ENCODE measurements around the gene KIAA1217.
A peak's percentile ranks its signal among the peaks of the same experiment; 100 is the strongest.

KIAA1217 gene

DNA sequence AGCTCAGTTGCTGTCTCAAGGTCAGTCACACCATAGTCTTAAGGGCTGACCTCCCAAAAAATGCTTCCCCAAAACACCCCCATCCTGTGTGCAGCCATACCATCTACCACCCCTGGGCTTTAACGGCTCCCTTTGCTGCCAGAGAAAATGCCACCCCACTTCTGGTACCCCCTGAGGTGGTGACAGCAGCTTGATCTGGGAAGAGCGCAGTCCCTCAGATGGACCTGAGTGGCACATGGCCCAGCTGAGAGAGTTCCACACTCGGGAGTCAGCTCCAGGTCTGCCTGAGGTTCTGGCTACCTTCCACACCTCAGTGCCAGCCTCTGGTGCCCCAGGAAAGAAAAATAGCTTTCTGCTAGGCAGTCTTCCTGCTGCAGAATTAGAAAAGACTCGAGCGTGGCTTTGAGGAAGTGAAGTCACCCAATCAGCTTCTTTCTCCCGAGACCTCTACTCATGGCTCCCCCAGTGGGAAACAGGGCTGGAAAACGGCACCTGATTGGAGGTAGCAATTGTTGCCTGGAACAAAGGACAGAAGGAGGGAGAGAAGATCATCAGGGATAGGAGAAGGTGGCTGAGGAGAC lies 363.0 kb downstream of the KIAA1217 start:
- Histone ChIP-seq H3K9ac (ENCODE audit: low read length) (no peak overlapping the region), H3K27me3 (replicated peaks; ENCODE audit: control insufficient read depth, insufficient read depth, low read length) (peaks cover 11% of the 10 kb centered on the region), H3K9me3 (ENCODE audit: control insufficient read depth, low read length) (no peaks in the 10 kb centered on the region), H3K4me3 (ENCODE audit: low read length) (no peak overlapping the region), H3K36me3 (ENCODE audit: control insufficient read depth, insufficient read depth, low read length, severe bottlenecking) (no peaks in the 10 kb centered on the region), H3K4me1 (ENCODE audit: control insufficient read depth, insufficient read depth, low read length) (no peaks in the 10 kb centered on the region)
- DNase-seq (ENCODE audit: low read depth): no peak

DNA sequence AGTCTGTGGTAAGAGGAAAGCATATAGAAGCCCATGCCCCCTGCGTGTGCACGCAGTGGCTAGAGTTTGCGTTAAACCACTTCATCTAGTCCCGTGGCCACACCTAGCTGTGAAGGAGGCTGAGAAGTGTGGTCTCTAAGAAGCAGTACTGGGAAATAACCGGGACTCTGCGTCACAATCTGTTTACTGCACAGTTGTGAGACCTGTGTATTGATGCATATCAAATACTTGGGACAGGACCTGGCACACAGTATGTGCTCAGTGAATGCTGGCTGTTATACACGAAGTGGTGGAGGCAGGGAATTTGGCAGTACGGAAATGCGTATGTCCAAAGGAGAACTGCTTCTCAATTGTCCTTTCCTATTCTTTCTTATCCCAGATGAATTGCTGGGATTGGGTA lies 365.2 kb downstream of the KIAA1217 start:
- no peak for DNase-seq (ENCODE audit: low read depth)
- H3K4me1 ChIP-seq (ENCODE audit: control insufficient read depth, insufficient read depth, low read length): no peaks in the 10 kb centered on the region
- peaks cover 9% of the 10 kb centered on the region for H3K27me3 ChIP-seq (replicated peaks; ENCODE audit: control insufficient read depth, insufficient read depth, low read length)
- H3K9ac ChIP-seq (ENCODE audit: low read length): no peak overlapping the region
- H3K4me3 ChIP-seq (ENCODE audit: low read length): no peak overlapping the region
- no peaks in the 10 kb centered on the region for H3K36me3 ChIP-seq (ENCODE audit: control insufficient read depth, insufficient read depth, low read length, severe bottlenecking)
- H3K9me3 ChIP-seq (ENCODE audit: control insufficient read depth, low read length): no peaks in the 10 kb centered on the region

- H3K27me3 ChIP-seq (replicated peaks; ENCODE audit: control insufficient read depth, insufficient read depth, low read length): peaks cover 9% of the 10 kb centered on the region
- DNase-seq (ENCODE audit: low read depth): no peak
- H3K4me1 ChIP-seq (ENCODE audit: control insufficient read depth, insufficient read depth, low read length): no peaks in the 10 kb centered on the region
- H3K36me3 ChIP-seq (ENCODE audit: control insufficient read depth, insufficient read depth, low read length, severe bottlenecking): no peaks in the 10 kb centered on the region
- H3K9me3 ChIP-seq (ENCODE audit: control insufficient read depth, low read length): no peaks in the 10 kb centered on the region
- H3K9ac ChIP-seq (ENCODE audit: low read length): no peak overlapping the region
- H3K4me3 ChIP-seq (ENCODE audit: low read length): no peak overlapping the region
Measured at GRCh38 chr10:24574578-24575155, 365.7 kb downstream of the KIAA1217 start.

GRCh38 chr10:24575481-24576002 lies 366.6 kb downstream of the KIAA1217 start:
- DNase-seq (ENCODE audit: low read depth): peak; percentile 9
- Histone ChIP-seq H3K9ac (ENCODE audit: low read length) (no peak overlapping the region), H3K36me3 (ENCODE audit: control insufficient read depth, insufficient read depth, low read length, severe bottlenecking) (no peaks in the 10 kb centered on the region), H3K27me3 (replicated peaks; ENCODE audit: control insufficient read depth, insufficient read depth, low read length) (peaks cover 9% of the 10 kb centered on the region), H3K9me3 (ENCODE audit: control insufficient read depth, low read length) (no peaks in the 10 kb centered on the region), H3K4me1 (ENCODE audit: control insufficient read depth, insufficient read depth, low read length) (no peaks in the 10 kb centered on the region), H3K4me3 (ENCODE audit: low read length) (no peak overlapping the region)

- H3K27me3 ChIP-seq (replicated peaks; ENCODE audit: control insufficient read depth, insufficient read depth, low read length): no peaks in the 10 kb centered on the region
- no peak overlapping the region for H3K4me3 ChIP-seq (ENCODE audit: low read length)
- peaks cover 19% of the 10 kb centered on the region for H3K36me3 ChIP-seq (ENCODE audit: control insufficient read depth, insufficient read depth, low read length, severe bottlenecking)
- no peaks in the 10 kb centered on the region for H3K4me1 ChIP-seq (ENCODE audit: control insufficient read depth, insufficient read depth, low read length)
- H3K9ac ChIP-seq (ENCODE audit: low read length): no peak overlapping the region
- H3K9me3 ChIP-seq (ENCODE audit: control insufficient read depth, low read length): no peaks in the 10 kb centered on the region
- no peak for DNase-seq (ENCODE audit: low read depth)
Measured at GRCh38 chr10:24579448-24579847, 370.5 kb downstream of the KIAA1217 start.

GRCh38 chr10:24579906-24580305 lies 371.0 kb downstream of the KIAA1217 start:
- H3K27me3 ChIP-seq (replicated peaks; ENCODE audit: control insufficient read depth, insufficient read depth, low read length): no peaks in the 10 kb centered on the region
- no peak for DNase-seq (ENCODE audit: low read depth)
- no peaks in the 10 kb centered on the region for H3K9me3 ChIP-seq (ENCODE audit: control insufficient read depth, low read length)
- peaks cover 23% of the 10 kb centered on the region for H3K36me3 ChIP-seq (ENCODE audit: control insufficient read depth, insufficient read depth, low read length, severe bottlenecking)
- no peak overlapping the region for H3K4me3 ChIP-seq (ENCODE audit: low read length)
- H3K9ac ChIP-seq (ENCODE audit: low read length): no peak overlapping the region
- H3K4me1 ChIP-seq (ENCODE audit: control insufficient read depth, insufficient read depth, low read length): no peaks in the 10 kb centered on the region

- Histone ChIP-seq H3K4me1 (ENCODE audit: control insufficient read depth, insufficient read depth, low read length) (no peaks in the 10 kb centered on the region), H3K9ac (ENCODE audit: low read length) (no peak overlapping the region), H3K27me3 (replicated peaks; ENCODE audit: control insufficient read depth, insufficient read depth, low read length) (no peaks in the 10 kb centered on the region), H3K9me3 (ENCODE audit: control insufficient read depth, low read length) (no peaks in the 10 kb centered on the region), H3K36me3 (ENCODE audit: control insufficient read depth, insufficient read depth, low read length, severe bottlenecking) (peaks cover 99% of the 10 kb centered on the region), H3K4me3 (ENCODE audit: low read length) (no peak overlapping the region)
- no peak for DNase-seq (ENCODE audit: low read depth)
Measured at GRCh38 chr10:24589265-24589664, 380.3 kb downstream of the KIAA1217 start.

DNA sequence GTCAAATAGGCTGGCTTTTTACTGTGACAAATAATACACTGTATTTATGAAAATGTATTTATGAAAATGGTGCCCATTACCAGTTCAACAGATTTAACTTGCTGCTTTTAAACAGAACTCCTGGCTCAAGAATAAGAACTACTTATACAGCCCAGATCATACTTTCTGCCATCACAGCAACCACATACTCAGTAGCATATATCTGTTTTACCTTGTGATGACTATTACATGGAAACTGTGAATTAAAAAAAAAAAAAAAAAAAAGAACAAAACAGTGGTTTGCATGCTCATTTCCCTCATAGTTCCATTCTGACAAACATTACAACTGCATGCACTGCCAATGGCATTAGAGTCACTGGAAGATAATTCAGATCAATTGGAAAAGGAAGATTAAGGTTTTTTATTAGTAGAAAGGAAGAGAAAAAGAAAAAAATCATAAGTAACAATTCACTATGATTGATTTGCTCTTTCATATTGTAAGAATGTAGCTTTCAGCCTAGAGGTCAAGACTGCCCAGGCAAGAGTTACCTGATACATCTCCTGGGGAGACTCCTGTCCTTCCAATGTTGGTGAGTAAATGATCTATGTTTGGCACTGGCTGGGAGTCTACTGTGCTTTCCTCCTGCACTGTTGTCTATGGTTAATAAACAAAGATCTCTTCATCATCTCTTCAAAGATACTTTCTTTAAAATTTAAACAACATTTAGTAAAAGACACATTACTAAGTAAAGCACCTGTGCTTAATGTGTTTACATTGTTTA lies 381.9 kb downstream of the KIAA1217 start:
- H3K9me3 ChIP-seq (ENCODE audit: control insufficient read depth, low read length): no peaks in the 10 kb centered on the region
- no peak overlapping the region for H3K4me3 ChIP-seq (ENCODE audit: low read length)
- H3K36me3 ChIP-seq (ENCODE audit: control insufficient read depth, insufficient read depth, low read length, severe bottlenecking): peaks cover 100% of the 10 kb centered on the region
- no peak for DNase-seq (ENCODE audit: low read depth)
- no peaks in the 10 kb centered on the region for H3K4me1 ChIP-seq (ENCODE audit: control insufficient read depth, insufficient read depth, low read length)
- no peaks in the 10 kb centered on the region for H3K27me3 ChIP-seq (replicated peaks; ENCODE audit: control insufficient read depth, insufficient read depth, low read length)
- no peak overlapping the region for H3K9ac ChIP-seq (ENCODE audit: low read length)

GRCh38 chr10:24596217-24596930 lies 387.4 kb downstream of the KIAA1217 start:
- Histone ChIP-seq H3K4me1 (ENCODE audit: control insufficient read depth, insufficient read depth, low read length) (no peaks in the 10 kb centered on the region), H3K36me3 (ENCODE audit: control insufficient read depth, insufficient read depth, low read length, severe bottlenecking) (peaks cover 100% of the 10 kb centered on the region), H3K27me3 (replicated peaks; ENCODE audit: control insufficient read depth, insufficient read depth, low read length) (no peaks in the 10 kb centered on the region), H3K9me3 (ENCODE audit: control insufficient read depth, low read length) (no peaks in the 10 kb centered on the region), H3K9ac (ENCODE audit: low read length) (no peak overlapping the region), H3K4me3 (ENCODE audit: low read length) (no peak overlapping the region)
- DNase-seq (ENCODE audit: low read depth): no peak

DNA sequence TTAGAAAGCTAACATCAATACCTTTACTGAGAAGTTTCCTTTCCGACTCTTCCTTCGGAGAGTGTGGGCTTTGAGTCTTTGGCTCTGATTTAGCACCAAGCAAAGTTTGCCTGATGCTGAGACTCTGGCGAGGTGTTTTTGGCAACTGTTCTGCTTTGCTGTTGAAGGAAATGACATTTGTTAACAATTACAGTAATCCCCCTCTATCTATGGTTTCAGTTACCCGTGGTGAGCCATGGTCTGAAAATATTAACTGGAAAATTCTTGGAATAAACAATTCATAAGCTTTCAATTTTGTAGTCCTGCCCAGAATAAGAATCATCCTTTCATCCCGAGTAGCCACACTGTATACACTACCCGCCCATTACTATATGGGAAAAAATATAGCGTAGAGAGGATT lies 388.5 kb downstream of the KIAA1217 start:
- no peaks in the 10 kb centered on the region for H3K27me3 ChIP-seq (replicated peaks; ENCODE audit: control insufficient read depth, insufficient read depth, low read length)
- H3K9me3 ChIP-seq (ENCODE audit: control insufficient read depth, low read length): no peaks in the 10 kb centered on the region
- no peak for DNase-seq (ENCODE audit: low read depth)
- H3K4me3 ChIP-seq (ENCODE audit: low read length): no peak overlapping the region
- H3K4me1 ChIP-seq (ENCODE audit: control insufficient read depth, insufficient read depth, low read length): no peaks in the 10 kb centered on the region
- peaks cover 100% of the 10 kb centered on the region for H3K36me3 ChIP-seq (ENCODE audit: control insufficient read depth, insufficient read depth, low read length, severe bottlenecking)
- H3K9ac ChIP-seq (ENCODE audit: low read length): no peak overlapping the region
